Measurements from ENCODE around the gene POLR3A. TPM values are rescaled to one million over a fixed set of nuclear protein-coding genes. Genes with fewer than 3 reads are reported as not detected.

POLR3A gene
- polyA plus RNA-seq, 1 of the 3 experiments (the other 2 are of a cell fraction), result 10.8 TPM

DNA sequence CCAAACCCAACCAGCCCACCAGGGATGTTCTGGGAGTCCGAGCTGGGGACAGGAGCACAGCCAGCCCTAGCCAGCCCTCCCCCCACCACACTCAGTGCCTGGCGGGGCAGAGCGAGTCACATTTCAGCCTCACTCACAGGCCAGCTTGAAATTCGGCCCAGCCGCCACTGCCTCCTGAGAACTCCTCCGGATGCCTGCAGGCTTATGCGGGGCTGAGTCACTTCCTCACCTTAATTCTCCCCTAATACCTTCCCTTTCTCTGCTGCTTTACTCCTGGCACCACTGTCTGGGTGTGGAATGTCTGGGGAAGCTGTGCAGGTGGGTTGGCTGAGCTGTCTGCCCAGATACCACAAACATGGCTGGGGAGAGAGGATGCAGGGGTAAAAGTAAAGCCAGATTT, 80.1 kb downstream of the POLR3A start (continued):
- TF ChIP-seq YY1 (IDR thresholded peaks at IDR 0.05; ENCODE audit: low read depth), result no peak
- TF ChIP-seq, protein P1, sequence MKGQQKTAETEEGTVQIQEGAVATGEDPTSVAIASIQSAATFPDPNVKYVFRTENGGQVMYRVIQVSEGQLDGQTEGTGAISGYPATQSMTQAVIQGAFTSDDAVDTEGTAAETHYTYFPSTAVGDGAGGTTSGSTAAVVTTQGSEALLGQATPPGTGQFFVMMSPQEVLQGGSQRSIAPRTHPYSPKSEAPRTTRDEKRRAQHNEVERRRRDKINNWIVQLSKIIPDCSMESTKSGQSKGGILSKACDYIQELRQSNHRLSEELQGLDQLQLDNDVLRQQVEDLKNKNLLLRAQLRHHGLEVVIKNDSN (IDR thresholded peaks at IDR 0.05; ENCODE audit: borderline replicate concordance, low read depth), result no peak
- no peak for TF ChIP-seq MXI1 (IDR thresholded peaks at IDR 0.05; ENCODE audit: low read depth, low read length)
- no peak for TF ChIP-seq EZH2phosphoT487 (IDR thresholded peaks at IDR 0.05; ENCODE audit: borderline replicate concordance, low read depth)
- TF ChIP-seq, protein P2, sequence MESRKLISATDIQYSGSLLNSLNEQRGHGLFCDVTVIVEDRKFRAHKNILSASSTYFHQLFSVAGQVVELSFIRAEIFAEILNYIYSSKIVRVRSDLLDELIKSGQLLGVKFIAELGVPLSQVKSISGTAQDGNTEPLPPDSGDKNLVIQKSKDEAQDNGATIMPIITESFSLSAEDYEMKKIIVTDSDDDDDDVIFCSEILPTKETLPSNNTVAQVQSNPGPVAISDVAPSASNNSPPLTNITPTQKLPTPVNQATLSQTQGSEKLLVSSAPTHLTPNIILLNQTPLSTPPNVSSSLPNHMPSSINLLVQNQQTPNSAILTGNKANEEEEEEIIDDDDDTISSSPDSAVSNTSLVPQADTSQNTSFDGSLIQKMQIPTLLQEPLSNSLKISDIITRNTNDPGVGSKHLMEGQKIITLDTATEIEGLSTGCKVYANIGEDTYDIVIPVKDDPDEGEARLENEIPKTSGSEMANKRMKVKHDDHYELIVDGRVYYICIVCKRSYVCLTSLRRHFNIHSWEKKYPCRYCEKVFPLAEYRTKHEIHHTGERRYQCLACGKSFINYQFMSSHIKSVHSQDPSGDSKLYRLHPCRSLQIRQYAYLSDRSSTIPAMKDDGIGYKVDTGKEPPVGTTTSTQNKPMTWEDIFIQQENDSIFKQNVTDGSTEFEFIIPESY (IDR thresholded peaks at IDR 0.05; ENCODE audit: borderline replicate concordance, low read depth), result no peak
- TF ChIP-seq, protein P3, sequence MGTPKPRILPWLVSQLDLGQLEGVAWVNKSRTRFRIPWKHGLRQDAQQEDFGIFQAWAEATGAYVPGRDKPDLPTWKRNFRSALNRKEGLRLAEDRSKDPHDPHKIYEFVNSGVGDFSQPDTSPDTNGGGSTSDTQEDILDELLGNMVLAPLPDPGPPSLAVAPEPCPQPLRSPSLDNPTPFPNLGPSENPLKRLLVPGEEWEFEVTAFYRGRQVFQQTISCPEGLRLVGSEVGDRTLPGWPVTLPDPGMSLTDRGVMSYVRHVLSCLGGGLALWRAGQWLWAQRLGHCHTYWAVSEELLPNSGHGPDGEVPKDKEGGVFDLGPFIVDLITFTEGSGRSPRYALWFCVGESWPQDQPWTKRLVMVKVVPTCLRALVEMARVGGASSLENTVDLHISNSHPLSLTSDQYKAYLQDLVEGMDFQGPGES (IDR thresholded peaks at IDR 0.05; ENCODE audit: low read depth, low read length), result no peak
- TF ChIP-seq, protein P4, sequence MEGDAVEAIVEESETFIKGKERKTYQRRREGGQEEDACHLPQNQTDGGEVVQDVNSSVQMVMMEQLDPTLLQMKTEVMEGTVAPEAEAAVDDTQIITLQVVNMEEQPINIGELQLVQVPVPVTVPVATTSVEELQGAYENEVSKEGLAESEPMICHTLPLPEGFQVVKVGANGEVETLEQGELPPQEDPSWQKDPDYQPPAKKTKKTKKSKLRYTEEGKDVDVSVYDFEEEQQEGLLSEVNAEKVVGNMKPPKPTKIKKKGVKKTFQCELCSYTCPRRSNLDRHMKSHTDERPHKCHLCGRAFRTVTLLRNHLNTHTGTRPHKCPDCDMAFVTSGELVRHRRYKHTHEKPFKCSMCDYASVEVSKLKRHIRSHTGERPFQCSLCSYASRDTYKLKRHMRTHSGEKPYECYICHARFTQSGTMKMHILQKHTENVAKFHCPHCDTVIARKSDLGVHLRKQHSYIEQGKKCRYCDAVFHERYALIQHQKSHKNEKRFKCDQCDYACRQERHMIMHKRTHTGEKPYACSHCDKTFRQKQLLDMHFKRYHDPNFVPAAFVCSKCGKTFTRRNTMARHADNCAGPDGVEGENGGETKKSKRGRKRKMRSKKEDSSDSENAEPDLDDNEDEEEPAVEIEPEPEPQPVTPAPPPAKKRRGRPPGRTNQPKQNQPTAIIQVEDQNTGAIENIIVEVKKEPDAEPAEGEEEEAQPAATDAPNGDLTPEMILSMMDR (IDR thresholded peaks at IDR 0.05), result no peak
- no peak for TF ChIP-seq FOXM1 (IDR thresholded peaks at IDR 0.05; ENCODE audit: low read depth)

- H3K27me3 ChIP-seq (ENCODE audit: insufficient read depth), result no peaks in the 10 kb centered on the region
- H3K9ac ChIP-seq, result no peak overlapping the region
- no peaks in the 10 kb centered on the region for H3K36me3 ChIP-seq (replicated peaks in 1 of 2; ENCODE audit: control insufficient read depth in 1 of 2, insufficient read depth in 2 of 2, low read length in 1 of 2)
- ChIA-PET POLR2A (no interaction called here), CTCF (no interaction called here)
- WGBS (ENCODE audit: low lambda C conversion rate), result 50% methylated on average over 2 of the region's 2 CpGs
- no peaks in the 10 kb centered on the region for H3K79me2 ChIP-seq (ENCODE audit: insufficient read depth)
- no peak overlapping the region for H3K4me3 ChIP-seq (ENCODE audit: low read depth in 2 of 2, low read length in 1 of 2)
- DNase-seq, result no peak
- H3K4me2 ChIP-seq, result no peak overlapping the region
- no peaks in the 10 kb centered on the region for H3K9me2 ChIP-seq
- no peaks in the 10 kb centered on the region for H4K20me1 ChIP-seq (ENCODE audit: insufficient read depth)
- TF ChIP-seq MXI1 (IDR thresholded peaks at IDR 0.05; ENCODE audit: low read depth, low read length), result no peak
- TF ChIP-seq RFX5 (IDR thresholded peaks at IDR 0.05; ENCODE audit: low read length), result no peak
- TF ChIP-seq SMC3 (IDR thresholded peaks at IDR 0.05; ENCODE audit: low read depth, low read length), result no peak
- TF ChIP-seq NFIC (IDR thresholded peaks at IDR 0.05; ENCODE audit: borderline replicate concordance), result no peak
- peaks cover 21% of the 10 kb centered on the region for H3F3A ChIP-seq (replicated peaks; ENCODE audit: insufficient read depth)
- H2AFZ ChIP-seq (ENCODE audit: low read depth), result no peak overlapping the region
- no peak overlapping the region for H3K27ac ChIP-seq (ENCODE audit: low read depth in 2 of 2, low read length in 1 of 2)
- peaks cover 2% of the 10 kb centered on the region; the same call in 1 of the 2 replicates for H3K9me3 ChIP-seq
- peaks cover 2 to 4% of the 10 kb centered on the region in 2 experiments; a peak in 3 of 4 replicates for H3K4me1 ChIP-seq (ENCODE audit: control insufficient read depth in 1 of 2, insufficient read depth in 2 of 2, low read depth in 1 of 2, low read length in 1 of 2)
These were observed 83.2 kb downstream of the POLR3A start for GRCh38 chr10:77946084-77946483.

Data from SK-N-SH (cell line).